GM12801 (cell line): ENCODE results near the gene DPP9.

Experiments used
- CTCF ChIP-seq: IDR thresholded peaks from one replicate; pipeline ENCODE4 v1.5.1; 2011; ENCODE audit warnings: control low read depth; ENCODE audit not compliant: insufficient read length; ENCODE audit errors: extremely low read depth

DPP9 gene

DNA sequence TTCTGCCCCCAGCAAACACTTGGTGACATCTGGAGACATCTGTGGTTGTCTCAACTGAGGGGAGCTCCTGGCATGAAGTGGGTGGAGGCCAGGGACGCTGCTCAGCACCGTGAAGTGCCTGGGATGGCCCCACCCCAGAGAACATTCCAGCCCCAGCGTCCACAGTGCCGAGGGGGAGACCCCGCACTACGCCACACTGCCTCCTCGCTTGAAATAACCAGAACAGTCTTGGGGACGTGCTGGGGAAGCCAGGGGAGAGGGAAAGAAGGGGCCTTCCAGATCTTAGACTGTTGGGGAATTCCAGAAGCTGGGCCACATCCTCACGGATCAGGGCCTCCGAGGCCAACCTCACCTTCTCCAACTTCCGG, 4.2 kb downstream of the DPP9 start:
- no peak for TF ChIP-seq CTCF

- TF ChIP-seq CTCF: no peak
Observed at GRCh38 chr19:4717966-4718701, 5.5 kb downstream of the DPP9 start.

DNA sequence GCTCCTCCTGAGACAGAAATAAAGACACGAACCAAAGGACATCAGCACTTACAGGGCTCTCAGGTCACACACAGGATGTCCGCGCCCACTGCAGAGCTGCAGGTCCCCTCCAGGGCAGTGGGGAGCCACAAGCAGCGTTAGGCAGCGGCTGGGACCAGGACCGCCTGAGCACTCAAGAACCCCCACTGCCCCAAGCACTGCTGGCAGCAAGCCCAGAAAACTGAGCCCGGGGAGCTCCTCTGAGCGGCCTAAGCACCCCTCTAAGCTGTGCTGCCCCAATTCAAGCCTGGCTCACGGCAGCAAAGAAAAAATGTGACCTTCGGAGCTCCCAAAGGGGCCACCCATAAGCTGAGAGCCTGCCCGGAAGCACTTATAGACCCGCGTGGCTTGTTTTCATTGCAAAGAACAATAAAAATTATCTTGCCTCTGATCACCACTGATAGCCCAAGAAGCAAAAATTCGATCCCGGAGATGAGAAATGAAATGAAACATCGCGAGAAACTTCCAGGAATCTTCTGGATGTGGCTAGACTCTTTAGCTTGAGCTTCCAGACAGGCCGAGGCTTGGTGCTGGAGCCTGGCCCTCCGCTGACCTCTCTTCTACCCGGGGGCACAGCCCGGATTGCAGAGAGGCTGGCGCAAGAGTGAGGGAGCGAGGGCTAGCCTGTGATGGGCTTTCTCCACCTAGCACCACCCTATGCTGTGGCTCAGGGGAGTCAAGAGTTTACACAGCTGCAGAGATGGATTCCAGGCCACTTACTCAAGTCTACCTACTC, 6.3 kb downstream of the DPP9 start:
- no peak for TF ChIP-seq CTCF

- TF ChIP-seq CTCF: no peak
Observed at GRCh38 chr19:4715529-4716221, 8.0 kb downstream of the DPP9 start.

DNA sequence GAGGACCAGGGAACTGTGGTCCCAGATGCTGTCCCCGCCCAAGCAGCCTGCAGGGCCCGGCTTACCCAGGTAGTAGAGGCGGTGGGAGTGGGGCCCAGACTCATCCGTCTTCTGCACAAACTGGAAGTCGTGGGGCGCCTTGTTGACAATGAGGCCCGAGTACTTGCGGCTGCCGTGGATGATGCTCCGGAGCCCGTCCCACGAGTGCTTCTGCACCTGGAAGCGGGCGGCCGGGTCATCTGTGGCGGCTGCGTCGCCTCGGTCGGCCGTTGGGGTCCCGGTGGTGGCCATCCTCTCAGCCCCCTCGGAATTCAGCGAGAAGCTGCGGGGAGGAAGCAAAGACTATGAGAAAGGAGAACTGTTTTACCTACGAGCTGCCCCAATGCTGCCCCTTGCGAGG, 9.6 kb downstream of the DPP9 start:
- TF ChIP-seq CTCF: no peak

DNA sequence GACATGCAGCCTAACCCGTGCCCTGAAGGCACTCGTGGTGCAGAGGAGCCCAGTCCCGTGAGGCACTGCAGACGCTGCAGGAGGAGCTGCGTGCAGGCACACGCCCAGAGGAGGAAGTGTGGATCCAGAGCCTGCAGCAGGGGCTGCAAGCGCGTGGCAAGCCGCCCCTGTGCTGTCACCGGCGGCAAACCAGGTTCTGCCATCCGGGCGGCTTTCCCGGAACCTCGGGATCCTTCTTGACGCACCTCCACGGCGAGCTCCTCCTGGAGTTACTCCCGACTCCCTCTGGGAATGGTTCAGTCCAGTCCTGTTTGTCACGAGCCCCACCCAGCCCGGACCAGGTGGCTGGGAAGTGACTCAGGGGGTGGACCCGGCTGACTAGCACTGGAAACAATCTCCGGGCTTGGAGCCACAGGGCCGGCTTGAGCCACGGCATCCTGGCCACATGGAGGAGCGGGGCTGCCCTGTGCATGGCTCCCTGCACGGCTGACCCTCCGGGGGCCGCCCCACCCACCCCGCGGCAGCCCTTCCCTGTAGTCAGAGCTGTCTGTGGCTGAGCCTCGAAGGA, 10.2 kb downstream of the DPP9 start:
- no peak for TF ChIP-seq CTCF

GRCh38 chr19:4712771-4713170, 10.9 kb downstream of the DPP9 start:
- no peak for TF ChIP-seq CTCF
